Ishikawa (cell line): ENCODE measurements around the gene ERMP1.

Experiments
- CEBPB ChIP-seq: IDR thresholded peaks from 2 replicates; pipeline ENCODE4 v1.6.1; 2012
- CREB1 ChIP-seq: IDR thresholded peaks from 2 replicates; pipeline ENCODE4 v1.6.1; 2012; ENCODE audit warnings: low read depth
- EGR1 ChIP-seq: IDR thresholded peaks from 2 replicates; pipeline ENCODE4 v1.6.1; 2012
- EP300 ChIP-seq: IDR thresholded peaks from 2 replicates; pipeline ENCODE4 v1.6.1; 2012; ENCODE audit warnings: borderline replicate concordance
- FOXM1 ChIP-seq: IDR thresholded peaks from 2 replicates; pipeline ENCODE4 v1.6.1; 2012; ENCODE audit warnings: low read depth, borderline replicate concordance
- MAX ChIP-seq: IDR thresholded peaks from 2 replicates; pipeline ENCODE4 v1.6.1; 2012
- NFIC ChIP-seq: IDR thresholded peaks from 2 replicates; pipeline ENCODE4 v1.6.1; 2012
- RAD21 ChIP-seq: IDR thresholded peaks from 2 replicates; pipeline ENCODE4 v1.6.1; 2012; ENCODE audit warnings: low read depth
- REST ChIP-seq: IDR thresholded peaks from 2 replicates; pipeline ENCODE4 v1.6.1; 2012; ENCODE audit warnings: low read depth, mild to moderate bottlenecking
- TAF1 ChIP-seq: IDR thresholded peaks from 2 replicates; pipeline ENCODE4 v1.6.1; 2012; ENCODE audit warnings: low read depth, mild to moderate bottlenecking
- TCF12 ChIP-seq: IDR thresholded peaks from 2 replicates; pipeline ENCODE4 v1.6.1; 2012; ENCODE audit warnings: low read depth
- TEAD4 ChIP-seq: IDR thresholded peaks from 2 replicates; pipeline ENCODE4 v1.6.1; 2012
- USF1 ChIP-seq: IDR thresholded peaks from 2 replicates; pipeline ENCODE4 v1.6.1; 2012
- YY1 ChIP-seq: IDR thresholded peaks from 2 replicates; pipeline ENCODE4 v1.6.1; 2012; ENCODE audit warnings: low read depth
- ZBTB7A ChIP-seq: IDR thresholded peaks from 2 replicates; pipeline ENCODE4 v1.6.1; 2012; ENCODE audit warnings: low read depth

The ERMP1 gene

GRCh38 chr9:5825895-5826622, 6.9 kb downstream of the ERMP1 start:
- TF ChIP-seq RAD21 (no peak), NFIC (no peak), CREB1 (no peak)

GRCh38 chr9:5825223-5825622, 7.7 kb downstream of the ERMP1 start:
- no peak for TF ChIP-seq EP300
- no peak for TF ChIP-seq USF1
- TF ChIP-seq CREB1: no peak
- no peak for TF ChIP-seq NFIC
- TF ChIP-seq FOXM1: no peak
- TF ChIP-seq YY1: no peak
- TF ChIP-seq MAX: no peak
- TF ChIP-seq CEBPB: no peak
- TF ChIP-seq TAF1: no peak
- TF ChIP-seq RAD21: no peak
- TF ChIP-seq ZBTB7A: no peak
- TF ChIP-seq TCF12: no peak
- TF ChIP-seq REST: no peak
- no peak for TF ChIP-seq EGR1
- TF ChIP-seq TEAD4: no peak

GRCh38 chr9:5820425-5820824, 12.5 kb downstream of the ERMP1 start:
- no peak for TF ChIP-seq FOXM1

GRCh38 chr9:5819174-5819573, 13.7 kb downstream of the ERMP1 start:
- TF ChIP-seq USF1: no peak
- TF ChIP-seq MAX: no peak
- TF ChIP-seq TCF12: no peak
- TF ChIP-seq REST: no peak
- TF ChIP-seq CEBPB: no peak
- TF ChIP-seq FOXM1: no peak
- no peak for TF ChIP-seq ZBTB7A
- TF ChIP-seq EP300: no peak
- no peak for TF ChIP-seq EGR1
- no peak for TF ChIP-seq YY1
- TF ChIP-seq CREB1: no peak
- no peak for TF ChIP-seq RAD21
- TF ChIP-seq NFIC: no peak
- TF ChIP-seq TAF1: no peak
- no peak for TF ChIP-seq TEAD4

- TF ChIP-seq TEAD4: peak; percentile 38; the same call in 1 of the 2 replicates
- no peak for TF ChIP-seq MAX
- no peak for TF ChIP-seq TCF12
- no peak for TF ChIP-seq CEBPB
- TF ChIP-seq TAF1: no peak
- TF ChIP-seq USF1: no peak
- no peak for TF ChIP-seq ZBTB7A
Observed at GRCh38 chr9:5818424-5819142, 14.3 kb downstream of the ERMP1 start.
